ENCODE results near the gene ZNF385C.
A peak's percentile ranks its signal among the peaks of the same experiment; 100 is the strongest.

The ZNF385C gene

GRCh38 chr17:42071810-42072209 is 26.5 kb downstream of the ZNF385C start:
- H3K4me3 ChIP-seq (replicated peaks; ENCODE audit: low read depth, low read length), result no peak overlapping the region; the same call in 1 of the 2 replicates

GRCh38 chr17:42068979-42069378 is 29.3 kb downstream of the ZNF385C start:
- H3K27me3 ChIP-seq (replicated peaks; ENCODE audit: control insufficient read depth, insufficient read depth, low read length), result peaks cover 2% of the 10 kb centered on the region
- H3K4me3 ChIP-seq (replicated peaks; ENCODE audit: low read depth, low read length), result no peak overlapping the region
- TF ChIP-seq CTCF (IDR thresholded peaks at IDR 0.05; ENCODE audit: insufficient read depth, low read length, poor library complexity, severe bottlenecking), result no peak
- DNase-seq (ENCODE audit: extremely low read depth, insufficient read length), result no peak
- no peaks in the 10 kb centered on the region for H3K36me3 ChIP-seq (ENCODE audit: control insufficient read depth, insufficient read depth, low read length)

More at GRCh38 chr17:42071810-42072209, 26.5 kb downstream of the ZNF385C start:
- TF ChIP-seq CTCF (IDR thresholded peaks at IDR 0.05; ENCODE audit: insufficient read depth, low read length, poor library complexity, severe bottlenecking), result no peak
- H3K27me3 ChIP-seq (replicated peaks; ENCODE audit: control insufficient read depth, insufficient read depth, low read length), result peaks cover 2% of the 10 kb centered on the region
- no peak for DNase-seq (ENCODE audit: extremely low read depth, insufficient read length)
- no peaks in the 10 kb centered on the region for H3K36me3 ChIP-seq (ENCODE audit: control insufficient read depth, insufficient read depth, low read length)

GRCh38 chr17:42067371-42068091 is 30.7 kb downstream of the ZNF385C start:
- H3K36me3 ChIP-seq (ENCODE audit: control insufficient read depth, insufficient read depth, low read length), result no peaks in the 10 kb centered on the region
- H3K4me3 ChIP-seq (replicated peaks; ENCODE audit: low read depth, low read length), result no peak overlapping the region
- DNase-seq (ENCODE audit: extremely low read depth, insufficient read length), result peak; percentile 47
- TF ChIP-seq CTCF (IDR thresholded peaks at IDR 0.05; ENCODE audit: insufficient read depth, low read length, poor library complexity, severe bottlenecking), result peak; percentile 92
- peaks cover 2% of the 10 kb centered on the region; the same call in 1 of the 2 replicates for H3K27me3 ChIP-seq (replicated peaks; ENCODE audit: control insufficient read depth, insufficient read depth, low read length)

- no peaks in the 10 kb centered on the region for H3K36me3 ChIP-seq (ENCODE audit: control insufficient read depth, insufficient read depth, low read length)
- H3K4me3 ChIP-seq (replicated peaks; ENCODE audit: low read depth, low read length), result no peak overlapping the region
- H3K27me3 ChIP-seq (replicated peaks; ENCODE audit: control insufficient read depth, insufficient read depth, low read length), result no peaks in the 10 kb centered on the region; the same call in 1 of the 2 replicates
- no peak for DNase-seq (ENCODE audit: extremely low read depth, insufficient read length)
- TF ChIP-seq CTCF (IDR thresholded peaks at IDR 0.05; ENCODE audit: insufficient read depth, low read length, poor library complexity, severe bottlenecking), result no peak
Measured at GRCh38 chr17:42065201-42065600, 33.1 kb downstream of the ZNF385C start.

GRCh38 chr17:42062681-42063080 is 35.6 kb downstream of the ZNF385C start:
- no peak for DNase-seq (ENCODE audit: extremely low read depth, insufficient read length)
- H3K4me3 ChIP-seq (replicated peaks; ENCODE audit: low read depth, low read length), result no peak overlapping the region
- no peaks in the 10 kb centered on the region for H3K36me3 ChIP-seq (ENCODE audit: control insufficient read depth, insufficient read depth, low read length)
- TF ChIP-seq CTCF (IDR thresholded peaks at IDR 0.05; ENCODE audit: insufficient read depth, low read length, poor library complexity, severe bottlenecking), result no peak
- no peaks in the 10 kb centered on the region for H3K27me3 ChIP-seq (replicated peaks; ENCODE audit: control insufficient read depth, insufficient read depth, low read length)
